Vagina (tissue), 2 donors: Measurements from ENCODE around the gene SP8. TPM values are rescaled to one million over a fixed set of nuclear protein-coding genes. Genes with fewer than 3 reads are reported as not detected.

Experiments used
- DNase-seq, 2 donors: peaks; one replicate each; pipeline ENCODE4 v3.0.0-alpha.2; 2017; ENCODE audit errors: extremely low spot score in 2 of 2
- H3K27ac ChIP-seq: fragments of 200-600 bp; sonication (generic); one replicate; pipeline ENCODE4 v1.5.1; 2019
- H3K27me3 ChIP-seq: fragments of 200-600 bp; sonication (generic); one replicate; pipeline ENCODE4 v1.5.1; 2019
- H3K36me3 ChIP-seq, 2 donors: fragments of 200-600 bp; sonication (generic); one replicate each; pipeline ENCODE4 v1.5.1; 2017 to 2019
- H3K4me1 ChIP-seq: fragments of 200-600 bp; sonication (generic); one replicate; pipeline ENCODE4 v1.5.1; 2019
- H3K4me3 ChIP-seq, 2 donors: fragments of 200-600 bp; sonication (generic); 1 replicate in 1 of 2; 2 replicates in 1 of 2; pipeline ENCODE4 v1.5.1; 2016 to 2019
- H3K9me3 ChIP-seq: fragments of 200-600 bp; sonication (generic); one replicate; pipeline ENCODE4 v1.5.1; 2019
- CTCF ChIP-seq, 3 experiments: fragments of 450-650 bp in 2 of 3; fragments of 200-600 bp in 1 of 3; sonication (generic) in 1 of 3; IDR thresholded peaks; one replicate each; pipeline ENCODE4 v1.5.1; 2017 to 2019; ENCODE audit warnings: antibody characterized with exemption in 3 of 3, mild to moderate bottlenecking in 2 of 3, moderate library complexity in 2 of 3
- POLR2A ChIP-seq, 2 donors: fragments of 450-650 bp; IDR thresholded peaks; one replicate each; pipeline ENCODE4 v1.6.1; 2017; ENCODE audit warnings: antibody characterized with exemption in 2 of 2, mild to moderate bottlenecking in 2 of 2, moderate library complexity in 2 of 2
- POLR2AphosphoS5 ChIP-seq, 2 donors: sonication (generic); formaldehyde crosslinking; IDR thresholded peaks; one replicate each; pipeline ENCODE4 v1.9.0; 2017; ENCODE audit warnings: antibody characterized with exemption in 2 of 2, mild to moderate bottlenecking in 2 of 2, low read depth in 1 of 2; ENCODE audit not compliant: insufficient read depth in 1 of 2
- intact Hi-C: fragments of 100-400 bp; cut with DNase I; formaldehyde crosslinking; loops from one replicate; pipeline ENCODE4 v1.15.1; 2023
- total RNA-seq: library from RNA; depleted of rRNA; stranded (reverse); fragments of >200 nt; gene quantifications from one replicate; pipeline ENCODE4 v1.2.3, GENCODE V29; 2016

Gene SP8
- total RNA-seq, 1 donor from 2014 or later: 2.9 TPM

- no peaks in the 10 kb centered on the region for H3K9me3 ChIP-seq
- peak overlapping the region; percentile 48 to 69 for H3K4me3 ChIP-seq
- H3K4me1 ChIP-seq: peaks cover 16% of the 10 kb centered on the region
- intact Hi-C loops: no loop called here
- TF ChIP-seq CTCF (IDR thresholded peaks at IDR 0.05): no peak
- no peak for TF ChIP-seq POLR2AphosphoS5 (IDR thresholded peaks at IDR 0.05; ENCODE audit: insufficient read depth in 1 of 2, low read depth in 1 of 2)
- no peak for TF ChIP-seq POLR2A (IDR thresholded peaks at IDR 0.05)
- no peak overlapping the region for H3K27ac ChIP-seq
- no peaks in the 10 kb centered on the region for H3K36me3 ChIP-seq
- no peak for DNase-seq
- H3K27me3 ChIP-seq: peaks cover 5% of the 10 kb centered on the region
Observed at GRCh38 chr7:20798081-20798693, 11.5 kb upstream of the SP8 start.

GRCh38 chr7:20797462-20798080, 10.9 kb upstream of the SP8 start:
- no peaks in the 10 kb centered on the region for H3K36me3 ChIP-seq
- TF ChIP-seq POLR2AphosphoS5 (IDR thresholded peaks at IDR 0.05; ENCODE audit: insufficient read depth in 1 of 2, low read depth in 1 of 2): no peak
- TF ChIP-seq CTCF (IDR thresholded peaks at IDR 0.05): no peak
- no peak for TF ChIP-seq POLR2A (IDR thresholded peaks at IDR 0.05)
- H3K9me3 ChIP-seq: no peaks in the 10 kb centered on the region
- intact Hi-C loops: no loop called here
- no peak for DNase-seq
- H3K4me3 ChIP-seq: peak overlapping the region; percentile 48 to 69
- H3K4me1 ChIP-seq: peaks cover 16% of the 10 kb centered on the region
- no peak overlapping the region for H3K27ac ChIP-seq
- peaks cover 5% of the 10 kb centered on the region for H3K27me3 ChIP-seq

GRCh38 chr7:20797042-20797461, 10.4 kb upstream of the SP8 start:
- Histone ChIP-seq H3K4me1 (peaks cover 16% of the 10 kb centered on the region), H3K27me3 (peaks cover 5% of the 10 kb centered on the region), H3K9me3 (no peaks in the 10 kb centered on the region), H3K4me3 (peak overlapping the region; percentile 48 to 69), H3K36me3 (no peaks in the 10 kb centered on the region), H3K27ac (no peak overlapping the region)
- intact Hi-C loops: no loop called here
- no peak for TF ChIP-seq CTCF (IDR thresholded peaks at IDR 0.05)
- TF ChIP-seq POLR2A (IDR thresholded peaks at IDR 0.05): no peak
- no peak for TF ChIP-seq POLR2AphosphoS5 (IDR thresholded peaks at IDR 0.05; ENCODE audit: insufficient read depth in 1 of 2, low read depth in 1 of 2)
- no peak for DNase-seq

GRCh38 chr7:20796500-20796899, 9.8 kb upstream of the SP8 start:
- peaks cover 5% of the 10 kb centered on the region for H3K27me3 ChIP-seq
- intact Hi-C loops: no loop called here

More at GRCh38 chr7:20796500-20796899, 9.8 kb upstream of the SP8 start:
- no peaks in the 10 kb centered on the region for H3K36me3 ChIP-seq
- no peak for DNase-seq
- H3K4me1 ChIP-seq: peaks cover 16% of the 10 kb centered on the region
- H3K9me3 ChIP-seq: no peaks in the 10 kb centered on the region
- no peak for TF ChIP-seq POLR2AphosphoS5 (IDR thresholded peaks at IDR 0.05; ENCODE audit: insufficient read depth in 1 of 2, low read depth in 1 of 2)
- TF ChIP-seq CTCF (IDR thresholded peaks at IDR 0.05): no peak
- TF ChIP-seq POLR2A (IDR thresholded peaks at IDR 0.05): no peak
- H3K27ac ChIP-seq: no peak overlapping the region
- no peak overlapping the region for H3K4me3 ChIP-seq
